ENCODE measurements around the gene PITX2.

DNA sequence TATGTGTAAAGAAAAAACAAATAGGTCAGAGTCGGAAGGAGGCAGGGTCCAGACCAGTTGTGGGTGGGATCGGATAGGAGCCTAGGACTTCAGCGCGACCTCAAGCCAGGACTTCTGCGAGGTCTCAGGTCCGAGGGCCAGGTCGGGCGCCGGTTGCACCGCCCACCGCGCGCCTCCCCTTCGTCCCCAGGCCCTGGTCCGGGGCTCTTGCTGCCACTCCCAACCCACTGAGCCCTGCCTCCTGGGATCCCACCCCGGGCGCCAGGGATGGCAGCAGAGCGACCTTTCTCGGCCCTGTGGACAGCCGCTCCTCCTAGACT lies 12.3 kb downstream of the PITX2 start:
- TF ChIP-seq POLR2A (IDR thresholded peaks at IDR 0.05; ENCODE audit: low read depth, low read length) (no peak), POLR2AphosphoS5 (IDR thresholded peaks at IDR 0.05; ENCODE audit: low read depth, low read length) (no peak), TAF1 (IDR thresholded peaks at IDR 0.05; ENCODE audit: borderline replicate concordance, low read depth, low read length) (no peak)

All from GM12892 (cell line).